HG03103 (cell line): Measurements from ENCODE around the gene LMO1.

Experiments used
- ATAC-seq: cut with Tn5 transposase; IDR thresholded peaks from one replicate; pipeline ENCODE4 v1.9.1; 2021; ENCODE audit warnings: low read depth; ENCODE audit not compliant: unreplicated experiment

Gene LMO1

DNA sequence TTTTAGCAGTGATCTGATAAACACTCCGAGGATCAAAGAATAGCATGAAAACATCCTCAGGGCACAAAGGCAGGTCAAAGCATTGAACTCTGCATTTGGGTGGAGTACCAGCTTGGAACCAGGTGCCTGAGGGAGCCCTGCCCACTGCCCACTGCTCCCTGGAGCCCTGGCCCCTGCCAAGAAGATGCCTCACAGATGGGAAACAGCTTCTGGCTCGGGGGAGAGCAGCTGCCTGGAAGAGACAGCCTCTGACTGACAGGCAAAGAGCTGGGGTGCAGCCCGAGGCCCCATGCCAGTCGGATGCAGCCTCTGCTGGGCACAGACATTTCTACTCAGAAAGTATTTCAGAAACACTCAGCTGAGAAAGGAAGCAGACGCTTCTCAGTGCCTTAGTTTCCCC, 13.2 kb downstream of the LMO1 start:
- no peak for ATAC-seq

DNA sequence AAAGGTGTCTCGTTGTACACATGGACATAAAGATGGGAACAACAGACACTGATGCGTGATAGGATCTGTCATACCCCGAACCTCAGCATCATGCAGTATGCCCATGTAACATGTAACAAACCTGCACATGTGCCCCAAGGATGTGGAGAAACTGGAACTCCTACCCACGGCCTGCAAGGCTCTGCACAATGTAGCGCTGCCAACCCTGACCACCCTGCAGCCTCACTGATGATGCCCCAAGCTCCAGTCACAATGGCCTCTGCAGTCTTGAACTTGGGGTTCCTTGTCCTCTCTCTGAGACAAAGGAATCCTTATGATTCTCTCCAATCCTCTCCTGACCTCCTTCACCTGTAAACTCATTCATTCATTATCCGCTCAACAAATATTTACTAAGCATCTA, 14.2 kb downstream of the LMO1 start:
- no peak for ATAC-seq

DNA sequence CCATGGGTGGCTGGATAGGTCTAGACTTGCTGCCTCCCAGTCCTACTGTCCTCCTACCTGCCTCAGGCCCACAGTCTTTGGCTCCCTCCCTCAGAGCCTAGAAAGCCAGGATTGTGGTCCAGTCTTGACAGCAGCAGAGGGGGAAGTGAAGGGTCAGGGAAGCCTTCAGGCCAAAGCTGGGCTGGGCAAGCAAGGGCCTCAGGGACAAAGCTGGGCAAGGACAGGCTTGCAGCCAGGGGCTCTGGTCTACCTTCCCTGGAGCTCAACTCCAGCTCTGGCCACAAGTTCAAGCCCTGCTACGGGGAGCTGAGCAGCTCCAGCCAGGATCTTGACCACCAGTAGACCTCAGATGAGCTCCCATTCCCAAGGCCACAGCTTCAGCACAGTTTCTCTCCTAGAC, 14.9 kb downstream of the LMO1 start:
- ATAC-seq = no peak

DNA sequence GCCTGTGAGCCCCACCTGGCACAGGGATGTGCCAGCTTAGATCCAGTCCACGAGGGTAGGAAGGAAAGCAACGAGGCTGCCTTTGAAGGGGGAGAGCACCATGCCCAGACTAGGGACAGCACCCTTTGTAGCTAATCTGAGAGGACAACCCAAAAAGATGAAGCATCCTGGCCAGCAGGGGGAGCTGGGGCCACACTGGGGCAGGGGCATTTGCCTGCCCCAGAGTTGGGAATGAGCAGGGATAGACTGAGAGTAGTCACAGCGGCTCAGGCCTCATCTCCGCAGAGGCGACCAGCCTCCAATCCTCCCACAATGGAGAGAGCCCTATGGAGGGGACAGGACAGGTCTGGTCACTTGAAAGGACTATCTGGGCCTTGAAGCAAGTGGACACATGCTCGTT, 16.4 kb downstream of the LMO1 start:
- no peak for ATAC-seq

DNA sequence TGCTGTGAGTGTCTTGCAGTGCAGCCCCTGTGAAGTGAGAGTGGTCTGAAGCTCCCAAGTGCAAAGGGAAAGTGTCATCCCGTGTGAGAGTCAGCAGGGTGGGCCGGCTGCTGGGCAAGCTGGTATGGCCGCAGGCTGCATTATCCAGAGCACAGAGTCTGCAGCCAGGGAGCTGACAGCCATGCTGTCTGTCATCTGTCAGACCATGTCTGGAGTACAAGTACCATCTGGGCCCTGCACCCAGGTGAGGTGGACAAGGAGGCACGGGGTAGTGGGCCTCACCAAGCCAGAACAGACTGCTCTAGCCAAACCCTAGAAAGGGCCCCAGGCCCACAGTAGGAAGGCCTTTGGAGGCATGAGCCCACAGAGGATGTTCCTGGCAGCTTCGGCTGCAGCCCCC, 20.2 kb downstream of the LMO1 start:
- ATAC-seq = no peak

DNA sequence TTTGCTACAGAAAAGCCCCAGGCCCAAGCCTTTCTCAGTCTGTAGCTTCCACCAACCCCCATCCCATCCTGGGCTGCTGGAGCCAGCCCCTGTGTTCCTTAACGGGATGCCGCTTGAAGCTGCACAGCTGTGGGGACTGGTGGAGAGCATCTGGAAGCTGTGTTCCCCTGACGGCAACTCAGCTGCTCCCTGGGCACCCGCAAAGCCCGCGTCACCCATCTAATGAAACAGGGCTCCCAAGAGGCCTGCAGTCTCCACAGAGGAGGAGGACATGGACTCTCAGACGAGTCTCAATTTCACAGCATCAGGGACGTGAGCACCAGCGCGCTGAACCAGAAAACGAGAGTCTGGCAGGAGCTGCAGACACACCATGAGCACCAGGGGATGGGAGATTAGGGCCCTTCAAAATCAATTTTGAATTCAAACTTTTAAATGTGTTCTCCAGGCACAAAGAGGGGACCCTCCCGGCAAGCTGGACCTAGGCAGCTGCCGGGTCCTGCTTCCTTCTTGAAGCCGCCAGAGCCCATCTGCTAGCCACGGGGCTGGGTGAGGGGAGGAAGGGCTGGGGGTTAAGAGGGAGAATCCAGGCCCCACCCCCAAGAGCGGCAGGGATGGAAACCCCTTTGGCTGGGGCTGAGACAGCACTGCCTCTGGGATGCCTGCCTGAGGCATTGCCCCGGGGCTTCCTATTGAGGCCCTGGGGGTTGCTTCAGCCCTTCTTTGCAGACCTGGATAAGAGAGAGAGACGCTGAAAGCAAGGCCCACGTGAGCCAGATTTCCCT, 21.0 kb downstream of the LMO1 start:
- ATAC-seq = no peak

DNA sequence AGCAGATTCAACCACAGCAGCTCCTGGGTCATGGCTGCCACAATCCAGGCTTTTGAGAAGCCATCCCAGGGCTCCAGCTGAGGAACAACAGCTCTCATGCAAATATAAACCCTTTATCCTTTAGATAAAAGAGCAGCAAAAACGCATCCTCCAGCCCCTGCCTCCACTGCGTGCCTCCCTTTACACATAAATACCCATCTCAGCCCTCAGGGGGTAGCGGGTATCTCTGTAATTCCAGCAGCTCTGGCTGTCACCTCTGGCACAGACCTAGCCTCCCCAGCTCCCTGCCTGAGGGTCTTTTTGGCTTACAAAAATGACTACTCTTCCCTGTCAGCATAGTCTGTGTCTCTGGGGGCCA, 21.6 kb downstream of the LMO1 start:
- no peak for ATAC-seq

DNA sequence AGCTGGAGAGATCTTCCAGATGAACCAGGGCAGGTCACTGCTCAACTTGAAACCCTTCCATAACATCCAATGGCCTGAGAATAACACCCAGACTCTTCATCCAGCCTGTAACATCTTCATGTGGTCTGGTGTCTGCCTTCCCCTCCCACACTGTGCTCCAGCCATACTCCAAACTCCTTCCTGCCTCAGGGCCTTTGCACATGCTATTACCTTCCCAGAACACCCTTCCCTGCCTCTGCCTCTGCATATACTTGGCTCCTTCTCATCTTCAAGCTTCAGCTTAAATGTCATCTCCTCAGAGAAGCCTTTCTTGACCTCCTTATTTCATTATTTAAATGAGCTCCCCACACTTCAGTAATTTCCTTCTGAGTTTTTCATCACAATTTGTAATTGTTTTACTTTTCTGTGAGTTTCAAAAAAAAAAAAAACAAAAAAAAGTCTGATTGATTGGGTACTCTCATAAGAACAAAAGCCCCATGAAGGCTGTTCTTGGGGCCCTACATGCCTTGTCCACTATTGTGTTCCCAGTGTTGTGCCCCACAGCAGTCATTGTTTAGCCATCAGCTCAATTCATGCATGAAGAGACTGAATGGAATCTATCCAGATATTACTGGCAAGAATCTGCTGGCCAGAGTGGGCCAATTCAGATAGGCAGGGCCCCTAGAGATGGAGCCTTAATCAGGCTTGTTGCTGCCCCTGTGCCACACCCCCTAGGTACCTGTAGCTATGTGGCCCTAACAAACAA, 22.1 kb downstream of the LMO1 start:
- ATAC-seq = no peak

DNA sequence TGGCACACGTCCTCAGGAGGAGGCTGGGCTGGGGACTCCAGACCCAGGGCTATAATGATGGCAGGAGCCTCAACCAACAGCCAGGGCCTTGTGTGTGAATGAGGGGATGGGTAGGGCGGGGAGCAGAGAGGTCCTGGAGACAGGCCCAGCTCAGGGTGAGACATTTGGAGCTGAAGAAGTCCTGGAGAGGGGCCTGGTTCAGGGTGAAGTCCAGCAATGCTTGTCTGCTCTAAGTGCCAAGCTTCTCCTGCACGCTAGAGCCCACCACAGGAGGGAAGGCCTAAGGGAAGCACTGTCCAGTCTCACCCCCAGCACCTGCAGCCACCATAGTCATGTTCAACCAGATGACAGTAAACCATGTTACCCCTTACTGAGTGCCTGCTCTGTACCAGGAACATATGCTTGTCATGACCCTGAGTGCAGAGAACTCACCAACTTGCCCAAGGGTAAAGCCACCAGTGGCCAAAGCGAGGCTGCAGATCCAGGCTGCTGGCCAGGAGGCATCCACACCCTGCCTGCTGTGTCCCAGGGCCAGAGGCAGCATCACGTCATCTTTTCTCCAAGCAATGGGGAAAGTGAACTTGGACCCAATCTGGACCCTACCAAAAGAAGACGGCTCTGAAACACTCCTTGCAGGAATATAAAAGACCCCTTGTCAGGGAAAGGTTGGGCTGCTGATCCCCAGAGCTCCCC, 24.0 kb downstream of the LMO1 start:
- no peak for ATAC-seq

DNA sequence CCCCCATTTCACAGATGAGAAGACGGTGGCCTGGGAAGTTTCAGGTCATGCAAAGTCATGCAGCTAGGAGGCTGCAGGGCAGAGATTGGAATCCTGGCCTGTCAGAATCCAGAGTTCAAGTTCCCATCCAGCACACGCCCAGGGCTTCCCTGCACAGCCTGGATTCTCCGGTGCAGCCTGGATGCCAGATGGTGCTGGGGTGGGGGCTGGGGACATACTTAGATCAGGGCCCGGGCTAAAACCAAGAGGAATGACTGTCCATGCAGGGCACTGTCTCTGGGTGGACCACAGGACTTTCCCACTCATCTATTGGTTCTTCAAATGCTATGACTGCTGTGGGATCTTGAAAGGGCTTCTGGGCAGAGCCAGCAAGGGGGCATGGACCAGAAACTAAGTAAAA, 24.6 kb downstream of the LMO1 start:
- ATAC-seq = no peak

DNA sequence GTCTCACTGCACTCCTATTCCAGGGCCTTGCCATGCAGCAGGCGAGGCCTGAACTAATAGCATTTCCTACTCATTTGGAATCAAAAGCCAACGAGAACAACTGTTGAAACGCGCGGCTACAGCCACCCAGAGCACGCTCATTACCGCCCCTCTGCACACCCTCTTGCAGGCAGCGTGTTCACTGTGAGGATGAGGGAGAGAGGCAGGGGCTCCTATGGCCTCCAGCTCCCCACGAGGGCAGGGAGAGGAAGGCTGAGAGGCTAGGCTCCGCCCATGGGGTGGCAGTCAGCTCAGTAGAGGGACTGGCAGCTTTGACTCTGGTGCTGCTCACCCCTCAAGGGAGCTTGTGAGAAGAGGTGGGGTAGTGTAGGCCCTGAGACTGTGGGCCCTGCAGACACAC, 26.2 kb downstream of the LMO1 start:
- no peak for ATAC-seq

DNA sequence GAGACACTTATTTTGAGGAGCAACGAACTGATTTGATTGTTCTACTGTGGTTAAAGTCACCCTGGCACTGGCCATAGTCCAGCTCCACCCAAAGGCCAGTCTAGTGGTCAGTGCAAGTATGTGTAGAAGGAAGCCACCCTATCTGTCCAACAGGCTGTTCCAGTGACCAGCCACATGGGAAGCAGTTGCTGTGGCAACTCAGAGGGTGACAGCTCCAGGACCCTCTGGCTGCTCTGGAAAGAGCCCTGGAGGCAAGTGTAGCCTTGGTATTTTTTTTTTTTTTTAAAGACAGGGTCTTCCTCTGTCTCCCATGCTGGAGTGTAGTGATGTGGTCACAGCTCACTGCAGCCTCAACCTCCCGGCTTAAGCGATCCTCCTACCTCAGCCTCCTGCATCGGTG, 27.8 kb downstream of the LMO1 start:
- ATAC-seq = no peak

DNA sequence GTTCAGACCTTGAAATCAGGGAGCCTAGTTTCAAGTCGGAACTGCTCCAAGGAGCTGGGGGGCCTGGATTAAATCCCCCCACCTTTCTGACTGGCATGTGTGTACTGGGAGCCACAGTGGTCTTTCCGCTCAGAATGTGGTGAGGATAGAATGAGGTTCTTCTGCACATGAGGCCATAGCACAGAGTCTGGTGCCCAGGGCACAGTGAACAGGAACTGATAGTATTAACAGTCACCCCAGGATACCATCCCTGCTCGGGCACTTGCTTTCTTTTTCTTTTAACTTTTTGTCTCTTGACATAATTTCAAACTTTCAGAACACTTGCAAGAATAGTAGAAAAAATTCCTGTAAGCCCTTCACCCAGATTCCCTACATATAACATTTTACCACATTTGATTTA, 28.8 kb downstream of the LMO1 start:
- no peak for ATAC-seq

DNA sequence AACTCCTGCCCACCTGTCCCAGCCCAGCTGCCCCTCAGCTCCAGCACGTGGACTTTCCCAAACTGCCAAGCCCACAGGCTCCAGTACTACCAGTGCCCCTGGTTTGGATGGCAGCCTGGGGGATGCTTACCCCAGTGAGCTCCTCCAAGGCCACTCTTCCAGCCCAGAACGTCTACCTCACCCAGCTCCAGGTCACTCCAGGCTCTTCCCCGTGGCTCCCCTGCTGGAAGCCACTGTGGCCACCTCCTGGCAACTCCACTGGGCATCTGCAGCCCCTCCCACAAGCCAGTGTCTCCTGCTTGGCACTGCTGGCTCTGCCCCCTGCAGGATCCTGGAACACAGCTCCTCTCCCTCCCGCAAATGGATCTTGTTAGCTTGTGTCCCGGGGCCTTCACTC, 29.3 kb downstream of the LMO1 start:
- no peak for ATAC-seq

DNA sequence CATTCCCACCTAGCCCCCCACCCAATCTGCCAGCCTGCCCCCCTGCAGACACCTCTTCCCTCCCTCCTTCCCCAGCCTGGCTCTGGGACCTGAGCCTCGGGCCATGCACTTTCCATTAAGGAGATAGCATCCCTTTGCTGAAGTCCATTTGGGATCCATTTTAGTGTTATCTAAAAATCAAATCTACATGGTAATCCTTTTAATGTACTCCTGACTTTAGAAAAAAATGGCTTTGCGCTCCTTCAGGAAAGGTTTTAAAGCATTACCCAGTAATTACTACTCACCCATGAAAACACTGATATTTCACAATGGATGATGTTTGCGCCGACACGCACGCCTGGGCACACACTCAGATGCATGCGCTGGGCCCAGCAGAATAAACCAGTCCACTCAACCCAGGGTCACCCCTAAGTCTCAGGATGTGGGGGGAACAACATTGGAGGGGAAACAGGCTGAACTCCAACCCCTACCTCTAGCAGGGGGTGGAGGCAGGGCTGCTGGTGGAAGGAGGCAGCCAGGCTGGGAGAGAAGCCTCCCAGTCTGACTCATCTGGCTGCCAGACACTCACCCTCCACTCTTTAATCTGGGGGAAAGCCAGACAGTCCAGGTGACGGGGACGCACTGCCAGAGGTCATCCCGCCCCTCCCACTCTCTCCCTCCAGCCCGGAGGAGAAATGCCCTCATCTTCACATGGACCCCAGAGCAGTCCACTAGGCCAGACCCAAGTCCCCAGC, 29.8 kb downstream of the LMO1 start:
- no peak for ATAC-seq

DNA sequence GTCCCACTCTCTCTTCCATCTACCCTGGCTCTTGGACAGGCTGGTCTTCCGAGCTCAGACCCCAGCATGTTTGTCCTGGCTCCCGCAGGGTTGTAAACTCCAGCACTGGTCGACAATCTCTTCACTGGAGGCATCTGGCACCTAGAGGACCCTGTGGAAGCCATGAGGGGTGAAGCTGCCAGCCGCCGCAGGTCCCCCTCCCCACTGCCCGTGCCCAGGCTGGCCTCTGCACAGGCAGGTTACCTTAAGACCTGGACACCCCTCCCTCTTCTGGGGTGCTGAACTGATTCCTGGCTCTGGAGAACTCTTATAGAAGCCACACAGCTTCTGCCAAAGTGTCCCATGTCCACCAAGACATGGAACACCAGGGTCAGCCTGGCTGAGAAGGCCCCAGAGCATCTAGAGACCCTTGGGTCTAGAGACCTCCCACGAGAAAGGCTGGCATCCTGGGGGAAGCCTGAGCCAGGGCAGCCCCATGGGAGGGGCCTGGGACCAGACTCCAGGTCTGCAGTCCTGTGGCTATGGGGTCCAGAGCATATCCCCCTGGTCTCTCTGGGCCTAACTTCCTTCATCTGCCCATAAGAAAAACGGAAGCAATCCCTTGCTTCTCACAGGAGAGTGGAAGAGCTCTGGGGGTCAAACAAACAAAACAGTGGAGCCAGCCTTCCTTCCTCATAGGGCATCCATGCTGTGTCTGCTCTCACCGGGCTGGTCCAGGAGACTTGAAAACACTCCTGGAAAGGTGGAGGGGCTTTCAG, 30.6 kb downstream of the LMO1 start:
- no peak for ATAC-seq

DNA sequence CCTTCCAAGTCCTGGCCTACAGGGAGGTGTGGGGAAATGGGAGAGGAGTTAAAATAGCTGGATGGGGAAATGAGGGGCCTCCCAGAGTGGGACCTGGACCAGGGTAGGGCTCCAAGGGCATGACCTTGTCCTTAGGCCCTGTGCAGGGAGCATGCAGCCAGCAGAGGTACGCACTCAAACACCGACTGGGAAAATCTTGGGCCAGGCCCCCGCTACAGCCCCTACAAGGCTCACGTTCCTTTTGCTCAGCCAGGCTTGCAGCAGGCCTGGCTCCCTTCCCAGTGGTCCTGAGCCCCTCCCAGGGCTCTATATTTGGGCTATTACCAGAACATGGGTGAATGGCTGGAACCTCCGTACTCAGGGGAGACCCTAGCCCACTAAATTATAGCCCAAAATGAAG, 31.3 kb downstream of the LMO1 start:
- ATAC-seq = no peak

DNA sequence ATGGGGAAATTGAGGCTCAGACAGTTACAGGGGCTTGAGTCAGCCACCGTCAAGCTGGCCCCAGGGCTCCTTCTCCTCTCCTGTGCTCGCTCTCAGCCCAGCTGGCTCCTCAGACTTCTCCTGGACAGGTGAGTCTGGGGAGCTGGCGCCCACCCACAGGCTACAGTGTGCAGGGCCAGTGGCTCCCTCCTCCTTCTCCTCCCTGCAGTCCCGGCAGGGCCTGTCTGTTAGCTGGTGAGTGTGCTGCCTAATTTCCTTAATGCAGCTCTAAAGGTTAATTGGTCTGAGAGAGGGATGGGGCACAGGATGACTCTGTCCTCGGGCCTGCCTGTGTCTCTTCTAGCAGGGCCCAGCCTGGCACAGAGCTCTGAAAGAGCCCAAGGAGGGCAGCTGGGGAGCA, 31.7 kb downstream of the LMO1 start:
- ATAC-seq = no peak

DNA sequence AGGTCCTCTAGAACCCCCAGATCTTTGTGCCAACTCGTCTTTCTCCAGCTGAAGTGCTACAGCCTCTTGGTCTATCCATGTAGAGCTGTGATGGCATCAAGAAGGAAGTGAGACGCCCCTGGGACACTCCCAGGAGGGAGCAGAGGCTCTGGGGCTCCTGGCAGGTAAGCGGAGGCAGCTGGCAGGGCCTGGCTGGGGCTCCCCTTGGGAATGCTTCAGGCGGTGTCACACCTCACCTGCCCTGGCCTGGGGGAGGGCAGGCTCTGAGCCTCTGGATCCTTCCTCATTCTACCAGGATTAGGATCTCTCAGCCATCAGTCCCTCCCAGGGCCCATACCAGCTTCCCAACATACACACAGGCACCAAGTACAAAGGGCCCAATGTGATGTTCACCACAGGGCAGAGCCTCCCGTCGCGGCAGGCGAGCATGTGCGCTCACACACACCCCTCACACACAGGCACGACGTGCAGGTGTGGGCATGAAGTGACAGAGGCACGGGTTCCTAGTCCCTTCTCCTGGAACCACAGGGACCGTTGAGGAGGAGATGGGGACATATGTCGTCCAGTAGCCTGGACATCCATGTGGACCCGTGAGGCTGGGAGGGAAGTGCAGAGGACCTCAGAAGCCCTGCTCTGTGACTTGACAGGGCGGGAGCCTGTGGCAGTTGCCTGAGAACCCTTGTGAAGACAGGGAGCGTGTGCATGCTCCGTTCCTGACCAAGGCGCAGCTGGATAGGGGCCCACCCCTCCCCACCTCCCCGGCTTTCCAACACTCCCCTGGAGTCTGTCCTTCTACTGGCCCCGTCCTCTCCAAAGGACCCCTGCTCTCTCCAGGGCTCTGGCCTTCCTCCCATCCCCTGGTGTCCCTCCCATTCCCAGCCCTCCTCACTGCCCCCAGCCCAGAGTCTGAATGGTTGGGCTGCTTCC, 32.5 kb downstream of the LMO1 start:
- ATAC-seq = no peak
